Transverse colon (tissue), 4 donors: ENCODE data around the gene ENPP7. TPM values are rescaled to one million over a fixed set of nuclear protein-coding genes. Genes with fewer than 3 reads are reported as not detected.

Source experiments
- DNase-seq: peaks from one replicate; pipeline ENCODE4 v3.0.0-alpha.2; 2019
- H3K27ac ChIP-seq, 4 donors: fragments of 200-600 bp; sonication (generic); 2 replicates each; pipeline ENCODE4 v1.5.1; 2016 to 2018; ENCODE audit warnings: inconsistent platforms in 4 of 4
- H3K27me3 ChIP-seq: fragments of 200-600 bp; sonication (generic); 2 replicates; pipeline ENCODE4 v1.5.1; 2017; ENCODE audit warnings: inconsistent platforms
- H3K36me3 ChIP-seq, 4 donors: fragments of 200-600 bp; sonication (generic); 2 replicates each; pipeline ENCODE4 v1.5.1; 2017 to 2019; ENCODE audit warnings: inconsistent platforms in 4 of 4
- H3K4me1 ChIP-seq, 4 donors: fragments of 200-600 bp; sonication (generic); 2 replicates each; pipeline ENCODE4 v1.5.1; 2017 to 2020; ENCODE audit warnings: inconsistent platforms in 4 of 4
- H3K4me3 ChIP-seq, 4 donors: fragments of 200-600 bp; sonication (generic); 1 replicate in 1 of 4; 2 replicates in 3 of 4; pipeline versions ENCODE4 v1.5.1 to v1.6.1; 2017 to 2019; ENCODE audit warnings: inconsistent platforms in 4 of 4
- H3K9me3 ChIP-seq, 2 donors: fragments of 200-600 bp; sonication (generic); 2 replicates each; pipeline ENCODE4 v1.5.1; 2017 to 2019; ENCODE audit warnings: inconsistent platforms in 2 of 2
- EP300 ChIP-seq: sonication (generic); formaldehyde crosslinking; IDR thresholded peaks from one replicate; pipeline ENCODE4 v1.6.1; 2017; ENCODE audit warnings: antibody characterized with exemption, low read depth
- POLR2A ChIP-seq: fragments of 450-650 bp; IDR thresholded peaks from one replicate; pipeline ENCODE4 v1.6.1; 2016; ENCODE audit warnings: antibody characterized with exemption, mild to moderate bottlenecking, moderate library complexity
- POLR2AphosphoS5 ChIP-seq, 3 donors: sonication (generic); formaldehyde crosslinking; IDR thresholded peaks; one replicate each; pipeline ENCODE4 v1.6.1; 2016; ENCODE audit warnings: antibody characterized with exemption in 3 of 3
- WGBS, 2 donors: methylation state at CpG; one replicate each; pipeline ENCODE4 v1.1.5; 2018; ENCODE audit warnings: low coverage in 1 of 2; 5-methylcytosine and 5-hydroxymethylcytosine counted together
- in situ Hi-C, 4 donors: fragments of 200-750 bp; cut with MboI; loops; one replicate each; pipeline versions ENCODE4 v1.15.0 to v1.15.1; 2017; ENCODE audit warnings: low sequenced_read_pairs in 3 of 4, low pct_ligation_motif_present in 1 of 4, low pct_unique_long_range_greater_than_20kb in 1 of 4
- intact Hi-C: fragments of 100-400 bp; cut with DNase I; formaldehyde crosslinking; loops from one replicate; pipeline ENCODE4 v1.15.1; 2023; ENCODE audit warnings: low total_unique reads
- small RNA-seq, 4 donors: library from RNA; depleted of rRNA; stranded (forward); fragments of <200 nt; gene quantifications; one replicate each; pipeline ENCODE3, GENCODE V24; 2016
- total RNA-seq, 4 donors: library from RNA; depleted of rRNA; stranded (reverse); fragments of >200 nt; gene quantifications; one replicate each; pipeline ENCODE4 v1.1.0, GENCODE V29; 2016

ENPP7 gene
- total RNA-seq, 4 donors from 2014 or later, result 0.16 TPM; not detected in 3

GRCh38 chr17:79791735-79792161, 61.0 kb downstream of the ENPP7 start:
- Histone ChIP-seq H3K9me3 (no peaks in the 10 kb centered on the region), H3K36me3 (no peaks in the 10 kb centered on the region), H3K4me3 (no peak overlapping the region), H3K4me1 (peaks cover 8 to 46% (median 35%) of the 10 kb centered on the region in 4 donors), H3K27me3 (peaks cover 73% of the 10 kb centered on the region), H3K27ac (no peak overlapping the region)
- no peak for DNase-seq
- TF ChIP-seq POLR2AphosphoS5 (IDR thresholded peaks at IDR 0.05) (no peak), POLR2A (no peak), EP300 (no peak)
- intact Hi-C loops, result no loop called here
- WGBS, 2 donors, result 0 to 12% methylated on average over 1 to 18 of the region's 26 CpGs
- in situ Hi-C loops, result no loop called here

Small RNAs within 50 kb of the gene (small RNA-seq; reads per million reads assigned to genes)
- gene MIR4739, result 0 reads per million in 4 donors

Other genes starting within 250 kb of the ENPP7 start
- 10 to 100 TPM in 2 of 4 donors, 1 to 10 TPM in 2; 3.4 to 54.6 (median 7.3) TPM for gene RBFOX3, start 119.9 kb upstream of the ENPP7 start, total RNA-seq
- gene CBX2, start 47.2 kb downstream of the ENPP7 start, total RNA-seq, result under 1 TPM in 2 of 4 donors, not detected in 2; 0.27 to 0.64 TPM
- gene CBX8, start 66.1 kb downstream of the ENPP7 start, total RNA-seq, result 1 to 10 TPM; 1.5 to 4.4 (median 3.1) TPM
- gene CBX4, start 108.5 kb downstream of the ENPP7 start, total RNA-seq, result 10 to 100 TPM in 1 of 4 donors, 1 to 10 TPM in 3; 6.6 to 25.1 (median 8.3) TPM